Upper lobe of left lung (tissue), 6 donors: Measurements from ENCODE around the gene PDSS2. TPM values are rescaled to one million over a fixed set of nuclear protein-coding genes. Genes with fewer than 3 reads are reported as not detected.

Experiments
- ATAC-seq, 2 donors: fragments of 200-7000 bp; cut with Tn5 transposase; one replicate each; pipeline ENCODE4 v1.9.1; 2022; ENCODE audit warnings: mild to moderate bottlenecking in 2 of 2, moderate library complexity in 2 of 2; ENCODE audit not compliant: low FRiP score in 2 of 2
- DNase-seq, 2 donors: peaks; one replicate each; pipeline ENCODE4 v3.0.0-alpha.2; 2019 to 2020
- H3K27ac ChIP-seq, 4 donors: fragments of 200-600 bp; sonication (generic); one replicate each; pipeline ENCODE4 v1.5.1; 2016 to 2019
- H3K27me3 ChIP-seq, 4 donors: fragments of 200-600 bp; sonication (generic); one replicate each; pipeline ENCODE4 v1.5.1; 2017 to 2019
- H3K36me3 ChIP-seq, 4 donors: fragments of 200-600 bp; sonication (generic); one replicate each; pipeline ENCODE4 v1.5.1; 2016 to 2019
- H3K4me1 ChIP-seq, 4 donors: fragments of 200-600 bp; sonication (generic); one replicate each; pipeline ENCODE4 v1.5.1; 2018 to 2019
- H3K4me3 ChIP-seq, 4 donors: fragments of 200-600 bp; sonication (generic); one replicate each; pipeline ENCODE4 v1.5.1; 2017 to 2019; ENCODE audit warnings: mild to moderate bottlenecking in 2 of 4, moderate library complexity in 1 of 4
- H3K9me3 ChIP-seq, 4 donors: fragments of 200-600 bp; sonication (generic); one replicate each; pipeline ENCODE4 v1.5.1; 2018 to 2019
- CTCF ChIP-seq, 6 experiments: fragments of 450-650 bp in 4 of 6; fragments of 200-600 bp in 2 of 6; sonication (generic) in 2 of 6; IDR thresholded peaks; one replicate each; pipeline ENCODE4 v1.5.1; 2016 to 2019; ENCODE audit warnings: antibody characterized with exemption in 6 of 6
- EP300 ChIP-seq, 4 donors: sonication (generic); formaldehyde crosslinking; IDR thresholded peaks; one replicate each; pipeline ENCODE4 v1.5.1; 2017; ENCODE audit warnings: antibody characterized with exemption in 4 of 4, control low read depth in 2 of 4
- POLR2A ChIP-seq, 4 donors: fragments of 450-650 bp; IDR thresholded peaks; one replicate each; pipeline ENCODE4 v1.5.1; 2016 to 2017; ENCODE audit warnings: antibody characterized with exemption in 4 of 4, mild to moderate bottlenecking in 2 of 4
- POLR2AphosphoS5 ChIP-seq, 2 donors: sonication (generic); formaldehyde crosslinking; IDR thresholded peaks; one replicate each; pipeline ENCODE4 v1.5.1; 2017; ENCODE audit warnings: antibody characterized with exemption in 2 of 2
- WGBS, 2 donors: methylation state at CpG; one replicate each; pipeline ENCODE4 v1.1.5; 2017 to 2018; 5-methylcytosine and 5-hydroxymethylcytosine counted together
- total RNA-seq, 6 donors: library from RNA; depleted of rRNA in 4 of 6; stranded (reverse); fragments of >200 nt in 4 of 6; gene quantifications; one replicate each; pipeline versions ENCODE4 v1.1.0 to v1.2.1, GENCODE V29; 2016 to 2021
- donor health status: DM: no; HTN: no; CAD: no; lungs with moderate emphysema.
- donor health status: DM: no; HTN: yes; CAD: no; lungs with severe emphysema.

The PDSS2 gene
- total RNA-seq, 6 donors from 2014 or later, result 5.1 to 20.9 (median 15.0) TPM

DNA sequence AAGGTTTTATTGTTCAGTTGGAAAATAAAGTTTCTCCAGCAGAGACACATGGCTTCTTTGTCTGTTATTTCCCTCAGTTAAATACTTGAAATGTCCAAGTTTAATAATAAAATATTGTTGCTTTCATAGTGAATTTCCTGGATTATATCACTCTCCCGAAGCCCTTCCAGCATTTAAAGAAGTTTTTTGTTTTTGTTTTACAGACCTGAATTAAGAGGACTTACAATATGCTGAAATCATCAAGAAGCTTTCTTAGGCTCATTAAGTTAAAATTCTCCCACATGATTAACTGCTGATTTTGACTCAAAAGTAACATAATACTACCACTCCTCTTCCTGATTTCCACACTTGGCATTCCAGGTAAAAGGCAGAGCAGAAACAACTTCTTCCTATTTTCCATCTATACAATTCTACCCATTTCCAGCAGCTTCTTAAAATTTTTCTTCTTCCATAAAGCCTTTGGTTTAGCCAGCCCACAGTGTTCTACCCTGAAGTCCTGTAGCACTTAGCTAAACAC is 35.8 kb downstream of the PDSS2 start:
- no peak for TF ChIP-seq CTCF (IDR thresholded peaks at IDR 0.05)
- TF ChIP-seq EP300 (IDR thresholded peaks at IDR 0.05), result no peak
- no peak for TF ChIP-seq POLR2A (IDR thresholded peaks at IDR 0.05)
- TF ChIP-seq POLR2AphosphoS5 (IDR thresholded peaks at IDR 0.05), result no peak
- H3K27me3 ChIP-seq, result no peaks in the 10 kb centered on the region
- no peaks in the 10 kb centered on the region for H3K36me3 ChIP-seq
- no peak overlapping the region for H3K27ac ChIP-seq
- DNase-seq, result no peak
- 37 to 84% methylated on average over 1 of the region's 1 CpG for WGBS, 2 donors
- ATAC-seq, result no peak
- peaks cover 0 to 17% (median 7%) of the 10 kb centered on the region in 4 donors for H3K9me3 ChIP-seq
- H3K4me1 ChIP-seq, result no peaks in the 10 kb centered on the region
- H3K4me3 ChIP-seq, result no peak overlapping the region

- no peaks in the 10 kb centered on the region for H3K4me1 ChIP-seq
- H3K36me3 ChIP-seq, result no peaks in the 10 kb centered on the region
- H3K27me3 ChIP-seq, result no peaks in the 10 kb centered on the region
- DNase-seq (no peak), ATAC-seq (no peak)
- H3K4me3 ChIP-seq, result no peak overlapping the region
- H3K9me3 ChIP-seq, result peaks cover 0 to 15% (median 7%) of the 10 kb centered on the region in 4 donors
- H3K27ac ChIP-seq, result no peak overlapping the region
- TF ChIP-seq CTCF (IDR thresholded peaks at IDR 0.05), result no peak
- TF ChIP-seq EP300 (IDR thresholded peaks at IDR 0.05), result no peak
- TF ChIP-seq POLR2AphosphoS5 (IDR thresholded peaks at IDR 0.05), result no peak
- no peak for TF ChIP-seq POLR2A (IDR thresholded peaks at IDR 0.05)
- WGBS, 2 donors, result 61 to 64% methylated on average over 5 of the region's 5 CpGs
Observed at GRCh38 chr6:107421696-107422256, 37.6 kb downstream of the PDSS2 start.

DNA sequence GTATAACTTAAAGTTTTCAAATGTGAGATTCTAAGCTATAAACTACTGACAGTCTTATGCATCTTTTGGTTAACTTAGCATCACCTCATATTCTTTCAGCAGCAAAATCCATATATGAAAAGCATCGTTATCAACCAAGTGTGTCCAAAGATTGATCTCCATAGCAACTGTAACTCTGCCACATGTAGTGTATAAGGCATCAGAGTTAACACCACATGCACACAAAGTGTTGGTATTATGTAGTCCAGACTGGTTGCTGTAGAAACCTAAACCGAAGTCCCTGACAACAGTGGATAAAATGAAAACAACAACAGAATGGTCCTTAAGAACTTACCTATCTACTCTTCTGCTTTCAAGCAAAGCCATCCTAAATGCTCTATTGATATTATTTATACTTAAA is 39.6 kb downstream of the PDSS2 start:
- Histone ChIP-seq H3K27ac (no peak overlapping the region), H3K27me3 (no peaks in the 10 kb centered on the region), H3K9me3 (no peaks in the 10 kb centered on the region), H3K4me1 (peaks cover 0 to 2% (median under 1%) of the 10 kb centered on the region in 4 donors), H3K4me3 (no peak overlapping the region), H3K36me3 (no peaks in the 10 kb centered on the region)
- ATAC-seq (no peak), DNase-seq (no peak)
- 79 to 88% methylated on average over 2 of the region's 2 CpGs for WGBS, 2 donors
- TF ChIP-seq EP300 (IDR thresholded peaks at IDR 0.05), result no peak

DNA sequence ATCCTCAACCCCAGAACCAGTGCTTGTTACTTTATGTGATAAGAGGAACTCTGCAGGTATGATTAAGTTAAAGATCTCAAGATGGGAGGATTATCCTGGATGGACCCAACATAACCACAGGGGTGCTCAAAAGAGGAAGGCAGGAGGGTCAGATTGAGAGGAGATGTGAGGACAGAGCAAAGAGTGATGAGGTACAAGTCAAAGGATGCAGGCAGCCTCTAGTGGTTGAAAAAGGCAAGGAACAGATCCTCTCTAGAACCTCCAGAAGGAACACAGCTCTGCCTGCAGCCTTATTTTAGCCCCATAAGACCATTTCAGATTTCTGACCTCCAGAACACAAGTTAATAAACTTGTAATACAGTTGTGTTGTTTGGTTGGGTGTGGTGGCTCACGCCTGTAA is 41.2 kb downstream of the PDSS2 start:
- peaks cover 7 to 12% (median 8%) of the 10 kb centered on the region in 4 donors for H3K4me1 ChIP-seq
- H3K27ac ChIP-seq, result no peak overlapping the region
- ATAC-seq (no peak), DNase-seq (no peak)
- no peaks in the 10 kb centered on the region for H3K27me3 ChIP-seq
- H3K4me3 ChIP-seq, result no peak overlapping the region
- H3K36me3 ChIP-seq, result no peaks in the 10 kb centered on the region
- 100% methylated on average over 1 of the region's 1 CpG for WGBS, 2 donors
- H3K9me3 ChIP-seq, result no peaks in the 10 kb centered on the region
- no peak for TF ChIP-seq EP300 (IDR thresholded peaks at IDR 0.05)
- no peak for TF ChIP-seq POLR2AphosphoS5 (IDR thresholded peaks at IDR 0.05)
- TF ChIP-seq POLR2A (IDR thresholded peaks at IDR 0.05), result no peak
- TF ChIP-seq CTCF (IDR thresholded peaks at IDR 0.05), result no peak

DNA sequence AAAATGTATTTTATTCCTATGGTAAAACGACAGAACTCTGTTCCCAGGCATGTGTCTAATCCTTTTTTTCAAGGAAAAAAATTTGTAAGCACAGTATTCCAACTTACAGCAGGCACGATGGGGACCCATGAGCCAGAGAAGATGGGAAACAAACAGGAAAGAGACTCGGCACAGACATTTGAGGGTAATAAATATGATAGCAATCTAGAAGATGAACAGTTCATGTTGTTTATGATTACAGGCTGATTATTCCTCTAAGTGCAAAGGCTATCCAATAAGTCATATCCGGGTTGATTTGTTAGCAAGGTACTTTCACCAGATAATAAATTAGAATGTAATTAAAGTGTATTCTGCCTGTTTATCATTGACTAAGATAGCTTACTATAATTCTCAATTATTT is 43.2 kb downstream of the PDSS2 start:
- no peak overlapping the region for H3K4me3 ChIP-seq
- no peak overlapping the region for H3K27ac ChIP-seq
- no peak for ATAC-seq
- DNase-seq, result no peak
- TF ChIP-seq POLR2AphosphoS5 (IDR thresholded peaks at IDR 0.05) (no peak), EP300 (IDR thresholded peaks at IDR 0.05) (no peak), POLR2A (IDR thresholded peaks at IDR 0.05) (no peak), CTCF (IDR thresholded peaks at IDR 0.05) (no peak)
- no peaks in the 10 kb centered on the region for H3K9me3 ChIP-seq
- H3K27me3 ChIP-seq, result no peaks in the 10 kb centered on the region
- 69 to 76% methylated on average over 4 of the region's 4 CpGs for WGBS, 2 donors
- peaks cover 7 to 12% (median 8%) of the 10 kb centered on the region in 4 donors for H3K4me1 ChIP-seq
- no peaks in the 10 kb centered on the region for H3K36me3 ChIP-seq
